Measurements from ENCODE around the gene CXCL9. TPM values are rescaled to one million over a fixed set of nuclear protein-coding genes. Genes with fewer than 3 reads are reported as not detected.

Gene CXCL9
- total RNA-seq, 6 donors from 2014 or later = 0.89 to 6.6 (median 1.3) TPM; not detected in 1

DNA sequence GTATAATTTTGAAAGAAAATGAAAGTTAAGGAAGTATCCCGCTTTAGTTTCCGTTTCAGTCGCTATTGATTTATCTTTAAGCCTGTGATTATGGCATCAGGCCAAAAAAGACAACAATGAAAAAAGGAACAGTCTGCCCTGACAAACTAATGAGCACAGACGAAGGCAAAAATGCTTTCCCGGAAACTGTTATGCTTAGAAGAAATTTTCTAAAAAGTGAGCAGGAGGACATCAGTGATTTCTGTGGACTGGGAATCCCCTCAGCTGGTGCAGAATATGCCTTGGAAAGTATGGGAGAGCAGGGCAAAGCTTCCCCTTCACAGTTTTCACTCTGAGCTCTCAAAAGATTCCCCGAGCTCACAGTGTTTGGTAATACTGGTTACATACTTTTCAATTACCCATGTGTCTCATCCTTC lies 21.0 kb upstream of the CXCL9 start:
- peak overlapping the region in 3 of 4 donors; percentile 9 to 47 (median 38) for H3K27ac ChIP-seq
- WGBS, 2 donors = 18 to 27% methylated on average over 6 of the region's 6 CpGs
- H3K9me3 ChIP-seq = no peaks in the 10 kb centered on the region
- no peaks in the 10 kb centered on the region for H3K27me3 ChIP-seq
- H3K36me3 ChIP-seq = no peaks in the 10 kb centered on the region
- no peak for DNase-seq
- peaks cover 0 to 14% (median 8%) of the 10 kb centered on the region in 4 donors for H3K4me1 ChIP-seq
- peak overlapping the region in 3 of 4 donors; percentile 0 to 26 (median 22) for H3K4me3 ChIP-seq
- TF ChIP-seq POLR2A (IDR thresholded peaks at IDR 0.05) (no peak), POLR2AphosphoS5 (IDR thresholded peaks at IDR 0.05) (no peak), EP300 (IDR thresholded peaks at IDR 0.05) (no peak)
- TF ChIP-seq, protein P1, sequence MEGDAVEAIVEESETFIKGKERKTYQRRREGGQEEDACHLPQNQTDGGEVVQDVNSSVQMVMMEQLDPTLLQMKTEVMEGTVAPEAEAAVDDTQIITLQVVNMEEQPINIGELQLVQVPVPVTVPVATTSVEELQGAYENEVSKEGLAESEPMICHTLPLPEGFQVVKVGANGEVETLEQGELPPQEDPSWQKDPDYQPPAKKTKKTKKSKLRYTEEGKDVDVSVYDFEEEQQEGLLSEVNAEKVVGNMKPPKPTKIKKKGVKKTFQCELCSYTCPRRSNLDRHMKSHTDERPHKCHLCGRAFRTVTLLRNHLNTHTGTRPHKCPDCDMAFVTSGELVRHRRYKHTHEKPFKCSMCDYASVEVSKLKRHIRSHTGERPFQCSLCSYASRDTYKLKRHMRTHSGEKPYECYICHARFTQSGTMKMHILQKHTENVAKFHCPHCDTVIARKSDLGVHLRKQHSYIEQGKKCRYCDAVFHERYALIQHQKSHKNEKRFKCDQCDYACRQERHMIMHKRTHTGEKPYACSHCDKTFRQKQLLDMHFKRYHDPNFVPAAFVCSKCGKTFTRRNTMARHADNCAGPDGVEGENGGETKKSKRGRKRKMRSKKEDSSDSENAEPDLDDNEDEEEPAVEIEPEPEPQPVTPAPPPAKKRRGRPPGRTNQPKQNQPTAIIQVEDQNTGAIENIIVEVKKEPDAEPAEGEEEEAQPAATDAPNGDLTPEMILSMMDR (IDR thresholded peaks at IDR 0.05) = no peak
- peak in 1 of 2 donors; percentile 58 for ATAC-seq (ENCODE audit: low FRiP score in 2 of 2)

DNA sequence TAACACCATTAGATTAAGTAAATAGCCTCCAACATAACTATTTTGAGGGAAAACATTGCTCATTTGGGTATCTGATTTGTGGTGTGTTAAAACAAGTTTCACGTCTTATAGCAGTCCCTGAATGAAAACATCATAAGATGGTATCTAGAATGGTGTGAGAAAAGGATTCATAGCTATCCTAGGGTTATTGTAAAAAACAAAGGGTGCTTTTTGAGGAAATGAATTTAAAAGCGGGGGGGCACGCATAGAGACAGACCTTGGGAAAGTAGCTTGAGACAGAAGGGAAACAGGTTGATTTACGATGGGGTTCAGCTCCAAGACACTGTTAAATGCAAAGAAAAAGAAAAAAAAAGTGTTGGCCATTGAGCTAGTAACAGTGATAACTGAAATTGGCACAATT lies 16.8 kb upstream of the CXCL9 start:
- Histone ChIP-seq H3K4me1 (peaks cover 0 to 16% (median 8%) of the 10 kb centered on the region in 4 donors), H3K4me3 (no peak overlapping the region), H3K27me3 (no peaks in the 10 kb centered on the region), H3K9me3 (no peaks in the 10 kb centered on the region), H3K27ac (no peak overlapping the region), H3K36me3 (no peaks in the 10 kb centered on the region)
- no peak for ATAC-seq (ENCODE audit: low FRiP score in 2 of 2)
- no peak for DNase-seq
- WGBS, 2 donors = 58 to 59% methylated on average over 4 of the region's 4 CpGs
- TF ChIP-seq EP300 (IDR thresholded peaks at IDR 0.05) (no peak), POLR2AphosphoS5 (IDR thresholded peaks at IDR 0.05) (no peak), POLR2A (IDR thresholded peaks at IDR 0.05) (no peak)
- TF ChIP-seq, protein P1 (IDR thresholded peaks at IDR 0.05) = no peak

DNA sequence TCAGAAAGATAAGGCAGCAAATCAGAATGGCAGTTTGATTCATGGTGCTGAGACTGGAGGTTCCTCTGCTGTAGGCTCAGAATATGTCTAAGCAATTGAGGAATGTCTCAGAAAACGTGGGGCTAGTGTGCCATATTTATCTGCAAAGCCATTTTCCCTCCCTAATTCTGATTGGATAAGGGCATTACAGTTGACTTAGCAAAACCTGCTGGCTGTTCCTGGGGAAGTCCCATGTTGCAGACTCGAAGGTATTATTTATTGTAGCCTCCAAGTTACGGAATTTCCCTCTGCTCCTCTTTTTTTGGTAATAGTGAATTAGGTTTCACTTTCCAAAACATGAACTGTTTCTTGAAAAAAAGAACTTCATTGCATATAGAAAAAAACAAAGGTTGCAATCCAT lies 16.1 kb upstream of the CXCL9 start, which contains the start of gene CXCL10:
Gene CXCL10, minus strand, starts transcription at position 109 of the 400 bp plus-strand sequence. Its CDS starts 66 bp downstream, at position 43.
- no peak for ATAC-seq (ENCODE audit: low FRiP score in 2 of 2)

DNA sequence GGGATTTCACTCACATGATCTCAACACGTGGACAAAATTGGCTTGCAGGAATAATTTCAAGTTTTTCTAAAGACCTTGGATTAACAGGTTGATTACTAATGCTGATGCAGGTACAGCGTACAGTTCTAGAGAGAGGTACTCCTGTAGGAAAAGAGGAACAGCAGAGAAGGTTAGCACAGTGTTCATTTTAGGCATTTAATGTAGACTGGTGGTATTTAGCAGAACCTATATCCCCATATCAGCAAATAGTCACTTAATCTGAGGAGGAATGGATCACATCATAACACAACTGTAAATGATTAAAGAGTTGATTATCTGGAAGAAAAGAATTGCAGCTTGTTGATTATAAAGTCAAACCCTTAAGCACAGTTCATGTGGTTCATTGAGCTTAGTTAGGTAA lies 15.4 kb upstream of the CXCL9 start:
- WGBS, 2 donors = 80 to 88% methylated on average over 2 of the region's 2 CpGs
- TF ChIP-seq POLR2AphosphoS5 (IDR thresholded peaks at IDR 0.05) (no peak), EP300 (IDR thresholded peaks at IDR 0.05) (no peak), POLR2A (IDR thresholded peaks at IDR 0.05) (no peak)
- TF ChIP-seq, protein P1 (IDR thresholded peaks at IDR 0.05) = no peak
- peaks cover 0 to 9% (median 4%) of the 10 kb centered on the region in 4 donors for H3K4me1 ChIP-seq
- H3K27ac ChIP-seq = no peak overlapping the region
- no peaks in the 10 kb centered on the region for H3K36me3 ChIP-seq
- H3K4me3 ChIP-seq = no peak overlapping the region
- H3K27me3 ChIP-seq = no peaks in the 10 kb centered on the region
- DNase-seq (no peak), ATAC-seq (ENCODE audit: low FRiP score in 2 of 2) (no peak)
- no peaks in the 10 kb centered on the region for H3K9me3 ChIP-seq

More for the DNA sequence above, 16.1 kb upstream of the CXCL9 start, which contains the start of gene CXCL10:
- no peak for TF ChIP-seq EP300 (IDR thresholded peaks at IDR 0.05)
- no peak for TF ChIP-seq POLR2A (IDR thresholded peaks at IDR 0.05)
- TF ChIP-seq POLR2AphosphoS5 (IDR thresholded peaks at IDR 0.05) = no peak
- TF ChIP-seq, protein P1 (IDR thresholded peaks at IDR 0.05) = no peak
- DNase-seq = no peak
- Histone ChIP-seq H3K36me3 (no peaks in the 10 kb centered on the region), H3K9me3 (no peaks in the 10 kb centered on the region), H3K4me1 (peaks cover 0 to 10% (median 4%) of the 10 kb centered on the region in 4 donors), H3K27ac (no peak within 1 kb of the TSS), H3K27me3 (no peaks in the 10 kb centered on the region), H3K4me3 (no peak within 1 kb of the TSS)
- 6% methylated on average over 3 of the region's 3 CpGs for WGBS, 2 donors

DNA sequence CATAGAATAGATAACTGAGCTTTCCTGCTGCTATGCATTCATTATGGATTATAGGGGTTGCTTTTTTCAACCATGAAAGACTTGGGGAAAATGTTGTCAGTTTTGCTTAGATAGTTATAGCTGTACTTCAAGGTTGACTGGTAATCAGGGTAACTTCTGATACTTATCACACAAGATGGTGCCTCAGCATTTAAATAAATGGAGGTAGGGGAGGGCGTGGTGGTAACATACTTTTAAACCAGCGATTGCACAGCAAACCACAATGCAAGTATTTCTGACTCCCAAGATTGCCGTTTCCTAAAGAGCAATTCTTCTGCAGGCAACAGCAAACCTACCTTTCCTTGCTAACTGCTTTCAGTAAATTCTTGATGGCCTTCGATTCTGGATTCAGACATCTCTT lies 14.7 kb upstream of the CXCL9 start:
- WGBS, 2 donors = 77 to 83% methylated on average over 4 of the region's 4 CpGs
- Histone ChIP-seq H3K36me3 (no peaks in the 10 kb centered on the region), H3K27me3 (no peaks in the 10 kb centered on the region), H3K4me1 (peaks cover 0 to 9% (median 4%) of the 10 kb centered on the region in 4 donors), H3K9me3 (no peaks in the 10 kb centered on the region), H3K4me3 (no peak overlapping the region), H3K27ac (no peak overlapping the region)
- TF ChIP-seq POLR2A (IDR thresholded peaks at IDR 0.05) (no peak), EP300 (IDR thresholded peaks at IDR 0.05) (no peak), POLR2AphosphoS5 (IDR thresholded peaks at IDR 0.05) (no peak)
- TF ChIP-seq, protein P1 (IDR thresholded peaks at IDR 0.05) = no peak
- ATAC-seq (ENCODE audit: low FRiP score in 2 of 2) (no peak), DNase-seq (no peak)
